Central memory CD8-positive, alpha-beta T cell (primary cell): Measurements from ENCODE around the gene SLC15A1.
"Not testable (repeated sequence)": the region's sequence is repeated elsewhere in the genome, so short reads cannot be mapped to it uniquely, and the experiment has no call there.

Source experiments
- ATAC-seq: fragments of 150-1000 bp; cut with Tn5 transposase; replicated peaks from 2 replicates; pipeline ENCODE4 v1.10.0; 2022; ENCODE audit warnings: mild to moderate bottlenecking, moderate FRiP score, moderate number of reproducible peaks; ENCODE audit not compliant: poor library complexity, severe bottlenecking; ENCODE audit errors: extremely low read depth
- DNase-seq, 2 donors: peaks; one replicate each; pipeline ENCODE4 v3.0.0; 2021; ENCODE audit warnings: low spot score in 2 of 2
- H3K27ac Mint-ChIP-seq: one replicate; pipeline ENCODE4 v1.8.0; 2022; ENCODE audit warnings: low read depth, mild to moderate bottlenecking, moderate library complexity, mixed read lengths
- H3K27me3 Mint-ChIP-seq: one replicate; pipeline ENCODE4 v1.8.0; 2022; ENCODE audit warnings: mixed read lengths
- H3K36me3 Mint-ChIP-seq: one replicate; pipeline ENCODE4 v1.8.0; 2022; ENCODE audit warnings: mild to moderate bottlenecking, moderate library complexity, mixed read lengths; ENCODE audit not compliant: insufficient read depth
- H3K4me1 Mint-ChIP-seq: one replicate; pipeline ENCODE4 v1.8.0; 2022; ENCODE audit warnings: mixed read lengths
- H3K4me3 Mint-ChIP-seq: one replicate; pipeline ENCODE4 v1.8.0; 2022; ENCODE audit warnings: mild to moderate bottlenecking, moderate library complexity, mixed read lengths
- H3K9me3 Mint-ChIP-seq: one replicate; pipeline ENCODE4 v1.8.0; 2022; ENCODE audit warnings: mixed read lengths

The SLC15A1 gene

GRCh38 chr13:98755729-98756128, 3.3 kb upstream of the SLC15A1 start:
- Mint-ChIP-seq H3K27me3 (peaks cover 80% of the 10 kb centered on the region), H3K4me3 (no peak overlapping the region), H3K27ac (no peak overlapping the region), H3K4me1 (no peaks in the 10 kb centered on the region), H3K9me3 (peaks cover 12% of the 10 kb centered on the region), H3K36me3 (no peaks in the 10 kb centered on the region)
- ATAC-seq (no peak), DNase-seq (no peak)

- DNase-seq = no peak
- Mint-ChIP-seq H3K9me3 (peaks cover 6% of the 10 kb centered on the region), H3K36me3 (no peaks in the 10 kb centered on the region), H3K4me1 (no peaks in the 10 kb centered on the region), H3K27ac (no peak overlapping the region), H3K4me3 (no peak overlapping the region), H3K27me3 (peaks cover 81% of the 10 kb centered on the region)
- no peak for ATAC-seq
Measured at GRCh38 chr13:98755116-98755515, 2.6 kb upstream of the SLC15A1 start.

GRCh38 chr13:98754468-98754867, 2.0 kb upstream of the SLC15A1 start:
- ATAC-seq, H3K4me3 Mint-ChIP-seq, H3K4me1 Mint-ChIP-seq, H3K36me3 Mint-ChIP-seq, H3K27ac Mint-ChIP-seq, DNase-seq, H3K9me3 Mint-ChIP-seq: not testable (repeated sequence)
- H3K27me3 Mint-ChIP-seq = peaks cover 85% of the 10 kb centered on the region

GRCh38 chr13:98751861-98752466, 508 bp downstream of the SLC15A1 start:
- peaks cover 6% of the 10 kb centered on the region for H3K9me3 Mint-ChIP-seq
- ATAC-seq (no peak), DNase-seq (no peak)
- H3K27me3 Mint-ChIP-seq = peaks cover 90% of the 10 kb centered on the region
- H3K4me1 Mint-ChIP-seq = no peaks in the 10 kb centered on the region
- no peak overlapping the region for H3K27ac Mint-ChIP-seq
- H3K4me3 Mint-ChIP-seq = no peak overlapping the region
- no peaks in the 10 kb centered on the region for H3K36me3 Mint-ChIP-seq

- Mint-ChIP-seq H3K4me3 (no peak overlapping the region), H3K36me3 (no peaks in the 10 kb centered on the region), H3K9me3 (peaks cover 6% of the 10 kb centered on the region), H3K4me1 (no peaks in the 10 kb centered on the region), H3K27me3 (peaks cover 90% of the 10 kb centered on the region), H3K27ac (no peak overlapping the region)
- DNase-seq (no peak), ATAC-seq (no peak)
Measured at GRCh38 chr13:98751367-98751782, 1.1 kb downstream of the SLC15A1 start.

- ATAC-seq = no peak
- no peak for DNase-seq
- Mint-ChIP-seq H3K36me3 (no peaks in the 10 kb centered on the region), H3K4me1 (no peaks in the 10 kb centered on the region), H3K27me3 (peaks cover 74% of the 10 kb centered on the region), H3K4me3 (no peak overlapping the region), H3K9me3 (peaks cover 6% of the 10 kb centered on the region), H3K27ac (no peak overlapping the region)
Measured at GRCh38 chr13:98749501-98749900, 3.0 kb downstream of the SLC15A1 start.

GRCh38 chr13:98746968-98747367, 5.5 kb downstream of the SLC15A1 start:
- no peak overlapping the region for H3K4me3 Mint-ChIP-seq
- H3K27ac Mint-ChIP-seq = no peak overlapping the region
- H3K36me3 Mint-ChIP-seq = peaks cover 2% of the 10 kb centered on the region
- no peaks in the 10 kb centered on the region for H3K9me3 Mint-ChIP-seq
- H3K4me1 Mint-ChIP-seq = no peaks in the 10 kb centered on the region
- no peak for ATAC-seq
- no peak for DNase-seq
- peaks cover 49% of the 10 kb centered on the region for H3K27me3 Mint-ChIP-seq

GRCh38 chr13:98743377-98743776, 9.1 kb downstream of the SLC15A1 start:
- peaks cover 2% of the 10 kb centered on the region for H3K36me3 Mint-ChIP-seq
- no peaks in the 10 kb centered on the region for H3K4me1 Mint-ChIP-seq
- H3K27me3 Mint-ChIP-seq = peaks cover 15% of the 10 kb centered on the region

GRCh38 chr13:98742961-98743360, 9.5 kb downstream of the SLC15A1 start:
- Mint-ChIP-seq H3K4me3 (no peak overlapping the region), H3K9me3 (peaks cover under 1% of the 10 kb centered on the region), H3K27me3 (peaks cover 15% of the 10 kb centered on the region), H3K27ac (no peak overlapping the region), H3K36me3 (peaks cover 2% of the 10 kb centered on the region), H3K4me1 (no peaks in the 10 kb centered on the region)
- DNase-seq (no peak), ATAC-seq (no peak)

More at GRCh38 chr13:98743377-98743776, 9.1 kb downstream of the SLC15A1 start:
- Mint-ChIP-seq H3K9me3 (no peaks in the 10 kb centered on the region), H3K4me3 (no peak overlapping the region), H3K27ac (no peak overlapping the region)
- ATAC-seq (no peak), DNase-seq (no peak)

GRCh38 chr13:98741741-98742435, 10.6 kb downstream of the SLC15A1 start:
- peaks cover 6% of the 10 kb centered on the region for H3K9me3 Mint-ChIP-seq
- peaks cover 2% of the 10 kb centered on the region for H3K36me3 Mint-ChIP-seq
- no peaks in the 10 kb centered on the region for H3K4me1 Mint-ChIP-seq
- H3K4me3 Mint-ChIP-seq = no peak overlapping the region
- H3K27ac Mint-ChIP-seq = no peak overlapping the region
- DNase-seq (no peak), ATAC-seq (no peak)
- peaks cover 8% of the 10 kb centered on the region for H3K27me3 Mint-ChIP-seq

- Mint-ChIP-seq H3K9me3 (peaks cover 6% of the 10 kb centered on the region), H3K27ac (no peak overlapping the region), H3K36me3 (peaks cover 2% of the 10 kb centered on the region), H3K4me1 (no peaks in the 10 kb centered on the region), H3K27me3 (no peaks in the 10 kb centered on the region), H3K4me3 (no peak overlapping the region)
- no peak for ATAC-seq
- no peak for DNase-seq
Measured at GRCh38 chr13:98740131-98740530, 12.3 kb downstream of the SLC15A1 start.

GRCh38 chr13:98738993-98739392, 13.5 kb downstream of the SLC15A1 start:
- no peak for ATAC-seq
- Mint-ChIP-seq H3K27me3 (peaks cover 6% of the 10 kb centered on the region), H3K9me3 (peaks cover 6% of the 10 kb centered on the region), H3K4me3 (no peak overlapping the region), H3K27ac (no peak overlapping the region), H3K4me1 (no peaks in the 10 kb centered on the region), H3K36me3 (peaks cover 2% of the 10 kb centered on the region)
- DNase-seq = no peak

- ATAC-seq (no peak), DNase-seq (no peak)
- no peaks in the 10 kb centered on the region for H3K4me1 Mint-ChIP-seq
- no peak overlapping the region for H3K4me3 Mint-ChIP-seq
- peaks cover 6% of the 10 kb centered on the region for H3K9me3 Mint-ChIP-seq
- no peaks in the 10 kb centered on the region for H3K36me3 Mint-ChIP-seq
- H3K27ac Mint-ChIP-seq = no peak overlapping the region
- peaks cover 14% of the 10 kb centered on the region for H3K27me3 Mint-ChIP-seq
Measured at GRCh38 chr13:98738213-98738612, 14.3 kb downstream of the SLC15A1 start.
